HG02973 (cell line): ENCODE data around the gene SLC35A5.

Experiments used
- ATAC-seq: cut with Tn5 transposase; IDR thresholded peaks from one replicate; pipeline ENCODE4 v1.9.1; 2021; ENCODE audit warnings: moderate library complexity; ENCODE audit not compliant: unreplicated experiment

The SLC35A5 gene

DNA sequence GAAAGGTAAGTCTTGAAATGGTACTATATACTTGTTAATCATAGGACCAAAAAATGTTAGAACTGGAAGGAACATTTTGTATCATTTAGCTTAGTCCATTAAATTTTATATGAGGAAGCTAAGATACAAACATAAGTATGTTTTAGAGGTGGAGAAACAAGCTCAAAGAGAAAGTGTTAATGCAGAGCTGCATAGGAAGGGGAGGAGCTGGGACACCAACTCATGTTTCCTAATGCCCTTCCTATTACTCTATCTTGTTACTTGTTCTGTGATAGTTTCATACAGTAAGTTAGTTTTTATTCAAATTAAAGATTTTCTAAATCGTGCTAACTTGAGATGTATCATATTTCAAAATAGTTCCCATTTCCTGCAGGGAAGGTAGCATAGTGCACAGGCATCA is 7.4 kb downstream of the SLC35A5 start:
- ATAC-seq: no peak

DNA sequence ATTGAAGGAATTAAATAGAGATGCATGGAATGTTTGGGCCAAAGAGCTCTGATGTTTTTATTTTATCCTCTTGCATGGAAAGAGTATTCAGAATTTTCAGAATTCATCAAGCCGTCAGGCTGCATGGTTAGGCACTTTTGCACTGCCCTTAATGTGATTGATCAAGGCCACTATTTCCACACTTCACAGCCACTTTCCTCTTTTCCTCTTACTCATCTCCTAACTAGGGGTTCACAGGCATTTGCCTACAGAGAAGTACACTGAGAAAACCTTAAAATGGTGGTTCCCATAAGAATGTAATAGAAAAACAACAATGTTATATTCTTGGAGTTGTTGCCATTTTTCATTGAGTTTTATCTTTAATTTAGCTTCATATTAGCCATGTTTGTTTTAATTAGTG is 10.9 kb downstream of the SLC35A5 start:
- ATAC-seq: no peak

DNA sequence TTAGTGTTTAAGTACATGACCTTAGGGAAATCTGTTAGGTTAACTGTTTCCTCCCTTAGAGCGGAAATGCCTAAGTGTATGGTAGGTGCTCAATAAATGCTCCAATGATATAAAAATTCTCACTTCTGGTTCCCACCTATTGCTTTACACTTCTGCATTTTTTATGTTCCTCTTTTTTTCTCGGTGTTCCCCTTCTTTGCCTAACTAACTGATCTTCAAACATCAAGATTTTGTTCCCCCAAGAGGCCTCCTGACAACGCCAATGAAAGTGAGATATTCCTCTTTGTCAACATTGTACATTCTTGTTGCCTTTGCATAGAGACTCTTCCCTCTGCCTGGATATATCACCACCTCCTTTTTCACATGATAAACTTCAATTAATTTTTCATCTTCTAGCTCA is 17.4 kb downstream of the SLC35A5 start:
- ATAC-seq: no peak

DNA sequence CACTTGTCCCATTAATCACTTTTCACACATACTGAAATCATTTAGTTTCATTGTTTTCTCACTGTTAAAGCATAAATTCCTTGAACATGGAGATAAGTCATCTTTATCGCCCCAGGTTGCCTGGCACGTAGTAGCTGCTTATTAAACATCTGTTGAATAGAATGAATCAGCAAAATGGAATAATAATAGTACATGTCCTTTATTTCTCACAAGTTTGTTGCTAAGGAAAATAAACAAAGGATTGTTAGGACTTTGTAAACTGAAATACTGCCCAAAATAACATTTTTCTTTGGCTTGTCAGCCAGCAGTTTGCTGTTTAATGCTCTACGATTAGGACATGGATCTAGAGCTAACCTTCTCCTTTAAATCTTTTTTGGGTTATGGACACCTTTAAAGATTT is 17.9 kb downstream of the SLC35A5 start:
- ATAC-seq: no peak

DNA sequence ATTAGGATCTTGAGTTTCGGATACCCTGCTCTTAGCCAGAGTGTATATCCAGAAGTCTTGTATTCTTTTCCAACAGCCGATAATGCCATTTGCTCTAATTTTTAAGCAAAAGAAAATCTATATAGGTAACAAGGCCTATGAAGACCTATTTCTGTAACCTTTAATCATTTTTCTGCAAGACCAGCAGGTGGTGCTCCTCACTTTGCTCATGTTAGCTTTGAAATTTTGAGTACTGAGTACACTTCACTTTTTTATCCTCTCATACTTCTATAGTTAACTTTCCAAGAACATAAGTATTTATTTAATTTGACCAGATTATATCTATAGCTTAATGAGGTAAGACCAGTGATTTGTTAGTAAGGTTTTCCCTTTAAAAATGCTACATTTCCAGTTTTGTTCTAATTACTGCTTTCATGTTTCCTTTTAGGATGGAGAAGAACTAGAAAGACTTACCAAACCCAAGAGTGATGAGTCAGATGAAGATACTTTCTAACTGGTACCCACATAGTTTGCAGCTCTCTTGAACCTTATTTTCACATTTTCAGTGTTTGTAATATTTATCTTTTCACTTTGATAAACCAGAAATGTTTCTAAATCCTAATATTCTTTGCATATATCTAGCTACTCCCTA is 20.5 kb downstream of the SLC35A5 start:
- ATAC-seq: peak; percentile 54

DNA sequence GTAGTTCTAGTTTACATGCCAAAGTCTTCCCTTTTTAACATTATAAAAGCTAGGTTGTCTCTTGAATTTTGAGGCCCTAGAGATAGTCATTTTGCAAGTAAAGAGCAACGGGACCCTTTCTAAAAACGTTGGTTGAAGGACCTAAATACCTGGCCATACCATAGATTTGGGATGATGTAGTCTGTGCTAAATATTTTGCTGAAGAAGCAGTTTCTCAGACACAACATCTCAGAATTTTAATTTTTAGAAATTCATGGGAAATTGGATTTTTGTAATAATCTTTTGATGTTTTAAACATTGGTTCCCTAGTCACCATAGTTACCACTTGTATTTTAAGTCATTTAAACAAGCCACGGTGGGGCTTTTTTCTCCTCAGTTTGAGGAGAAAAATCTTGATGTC is 21.3 kb downstream of the SLC35A5 start:
- ATAC-seq: no peak

DNA sequence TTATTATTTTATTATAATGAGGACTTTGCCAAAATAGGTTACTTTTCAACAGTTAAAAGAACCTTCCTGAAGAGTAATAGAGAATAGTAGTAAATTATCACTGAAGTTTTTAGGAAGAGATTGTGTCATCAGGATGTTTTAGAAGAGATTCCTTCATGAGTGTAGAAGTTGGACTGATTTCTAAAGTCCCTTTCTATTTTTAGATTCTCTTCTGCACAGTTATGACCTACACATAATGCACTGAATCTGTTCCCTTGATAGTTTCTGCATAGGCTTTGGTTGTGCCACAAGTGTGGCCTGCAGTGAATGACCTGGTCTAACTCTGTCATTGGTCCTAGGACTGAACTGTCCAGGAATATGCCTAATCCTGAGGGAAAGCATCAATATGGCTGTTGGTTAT is 23.9 kb downstream of the SLC35A5 start:
- no peak for ATAC-seq

DNA sequence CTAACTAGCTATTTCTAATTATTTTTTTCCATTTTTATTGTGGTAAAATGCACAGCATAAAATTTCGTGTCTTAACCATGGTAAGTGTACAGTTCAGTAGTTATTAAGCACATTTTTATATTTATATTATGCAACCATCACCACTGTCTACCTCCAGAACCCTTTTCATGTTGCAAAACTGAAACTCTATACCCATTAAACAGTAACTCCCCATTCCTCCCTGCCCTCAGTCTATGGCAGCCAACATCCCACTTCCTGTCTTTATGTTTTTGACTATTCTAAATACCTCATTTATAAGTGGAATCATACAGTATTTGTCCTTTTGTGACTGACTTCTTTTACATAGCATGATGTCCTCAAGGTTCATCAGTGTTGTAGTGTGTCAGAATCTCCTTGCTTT is 25.5 kb downstream of the SLC35A5 start:
- no peak for ATAC-seq

DNA sequence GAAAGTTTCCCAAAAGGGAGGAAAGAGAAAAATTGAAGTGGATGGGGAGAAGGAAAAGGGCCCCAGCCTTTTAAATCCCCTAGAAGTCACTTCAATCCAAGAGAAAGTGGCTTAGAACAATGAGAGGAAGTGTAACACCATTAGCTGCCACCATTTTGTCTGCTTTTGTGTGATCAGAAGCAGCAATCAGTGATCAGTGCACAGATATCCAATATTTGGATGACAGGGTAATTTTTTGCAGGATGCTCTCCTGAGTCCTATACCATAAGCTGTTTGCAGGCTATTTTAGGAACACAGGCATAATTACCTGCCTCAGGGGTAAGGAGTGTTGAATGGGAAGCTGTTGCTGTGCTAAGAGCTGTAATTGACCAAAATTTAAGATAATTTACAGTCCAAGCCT is 31.4 kb downstream of the SLC35A5 start:
- no peak for ATAC-seq

DNA sequence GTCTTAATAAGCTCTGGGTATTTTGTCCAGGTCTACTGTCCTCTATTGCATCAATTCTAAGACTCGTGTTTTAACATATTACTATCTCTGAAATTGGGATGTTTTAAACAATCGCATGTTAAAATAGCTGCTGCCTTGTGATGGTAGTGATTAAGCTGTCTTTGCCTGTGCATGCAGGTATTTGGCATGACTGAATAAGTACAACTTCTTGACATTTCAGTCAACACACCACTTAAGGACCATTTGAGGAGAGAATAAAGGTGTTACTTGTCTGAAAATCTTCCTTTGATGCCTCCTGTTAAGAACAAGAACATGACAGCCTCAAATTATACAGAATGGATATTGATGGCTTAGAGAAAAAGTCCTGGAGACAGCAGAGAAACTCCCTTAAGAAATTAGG is 33.0 kb downstream of the SLC35A5 start:
- no peak for ATAC-seq

DNA sequence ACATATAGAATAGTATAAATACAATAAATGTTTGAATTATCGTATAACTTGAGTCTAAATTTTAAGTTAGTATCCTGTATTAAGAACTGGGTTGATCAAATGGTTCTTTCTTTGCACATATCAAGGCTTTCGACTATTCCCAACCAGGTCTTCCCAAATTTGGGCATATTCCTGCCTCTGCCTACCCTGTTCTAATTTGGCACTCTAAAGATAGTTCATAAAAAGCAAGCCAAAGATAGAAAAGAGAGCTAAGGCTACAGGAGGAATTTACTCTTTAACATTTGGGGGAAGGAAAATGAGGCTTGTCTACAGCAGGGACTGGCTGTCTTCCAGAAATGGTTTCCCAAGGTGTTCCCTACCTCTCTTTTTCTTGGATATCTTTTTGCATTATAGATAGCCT is 36.1 kb downstream of the SLC35A5 start:
- ATAC-seq: no peak

DNA sequence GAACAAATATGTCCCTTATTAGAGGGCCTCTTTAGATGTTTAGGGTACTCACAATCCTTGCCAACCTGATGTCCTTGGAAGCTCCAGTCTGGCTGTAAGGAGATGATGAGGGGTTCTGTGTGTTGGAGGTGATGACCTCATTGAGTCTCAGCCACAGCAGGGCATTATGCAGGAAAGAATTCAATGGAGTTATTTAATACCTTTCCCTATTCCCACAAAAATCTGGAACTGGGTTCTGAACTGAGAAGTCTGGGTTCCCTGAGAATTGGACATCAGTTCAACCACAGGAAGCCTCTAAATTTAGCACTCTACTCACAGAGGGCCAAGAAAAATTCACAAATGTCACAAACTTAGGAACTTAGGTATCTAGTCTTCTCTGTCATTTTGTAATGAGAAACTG is 36.9 kb downstream of the SLC35A5 start:
- no peak for ATAC-seq

DNA sequence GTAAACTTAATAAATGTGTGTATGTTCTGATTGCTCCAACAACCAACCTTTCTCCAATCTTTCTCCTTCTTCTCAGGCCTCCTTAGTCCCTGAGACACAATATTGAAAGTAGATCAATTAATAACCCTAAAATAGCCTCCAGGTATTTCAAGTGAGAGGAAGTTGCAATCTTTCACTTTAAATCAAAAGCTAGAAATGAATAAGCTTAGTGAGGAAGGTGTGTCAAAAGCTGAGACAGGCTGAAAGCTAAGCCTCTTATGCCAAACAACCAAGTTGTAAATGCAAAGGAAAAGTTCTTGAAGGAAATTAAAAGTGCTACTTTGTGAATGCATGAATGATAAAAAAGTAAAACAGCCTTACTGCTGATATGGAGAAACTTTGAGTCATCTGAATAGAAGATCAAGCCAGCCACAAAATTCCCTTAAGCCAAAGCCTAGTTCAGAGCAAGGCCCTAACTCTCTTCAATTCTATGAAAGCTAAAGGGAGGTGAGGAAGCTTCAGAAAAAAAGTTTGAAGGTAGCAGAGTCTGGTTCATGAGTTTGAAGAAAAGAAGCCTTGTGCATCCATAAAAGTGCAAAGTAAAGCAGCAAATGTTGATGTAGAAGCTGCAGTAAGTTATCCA is 40.5 kb downstream of the SLC35A5 start:
- peak; percentile 79 for ATAC-seq

DNA sequence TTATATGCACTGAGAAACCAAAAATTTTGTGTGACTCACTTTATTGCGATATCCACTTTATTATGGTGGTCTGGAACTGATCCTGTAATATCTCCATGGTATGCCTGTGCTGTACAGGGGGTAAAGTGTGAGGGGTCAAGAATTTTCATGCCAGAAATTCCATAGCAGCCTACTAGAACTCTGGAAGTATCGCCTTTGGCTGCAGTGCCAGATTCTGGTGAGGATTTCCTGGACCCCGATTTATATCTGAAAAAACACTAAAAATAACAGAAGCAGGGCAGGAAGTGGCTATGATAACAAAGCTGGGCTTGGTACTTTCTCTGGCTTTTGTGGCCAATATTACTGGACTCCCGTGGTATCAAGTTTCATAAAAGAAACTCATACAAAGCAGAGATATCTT is 42.7 kb downstream of the SLC35A5 start:
- no peak for ATAC-seq

DNA sequence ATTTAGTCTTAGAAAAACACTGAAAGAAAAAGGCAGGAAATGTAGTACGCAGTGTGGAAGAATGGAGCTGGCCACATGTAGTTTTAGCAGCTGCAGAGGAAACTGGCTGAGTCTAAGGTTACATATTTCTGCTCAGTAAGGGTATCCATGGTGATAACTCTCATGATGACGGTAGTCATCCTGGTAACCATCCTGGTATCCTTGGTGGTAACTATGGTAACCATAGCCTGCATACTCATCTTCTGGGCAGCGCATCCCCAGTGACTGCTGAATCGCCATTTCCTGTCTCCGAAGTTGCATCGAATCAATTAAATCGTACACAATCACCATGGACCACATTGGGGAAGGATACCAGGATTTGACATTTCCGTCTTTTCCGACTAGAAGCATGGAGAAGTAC is 43.4 kb downstream of the SLC35A5 start:
- ATAC-seq: no peak

DNA sequence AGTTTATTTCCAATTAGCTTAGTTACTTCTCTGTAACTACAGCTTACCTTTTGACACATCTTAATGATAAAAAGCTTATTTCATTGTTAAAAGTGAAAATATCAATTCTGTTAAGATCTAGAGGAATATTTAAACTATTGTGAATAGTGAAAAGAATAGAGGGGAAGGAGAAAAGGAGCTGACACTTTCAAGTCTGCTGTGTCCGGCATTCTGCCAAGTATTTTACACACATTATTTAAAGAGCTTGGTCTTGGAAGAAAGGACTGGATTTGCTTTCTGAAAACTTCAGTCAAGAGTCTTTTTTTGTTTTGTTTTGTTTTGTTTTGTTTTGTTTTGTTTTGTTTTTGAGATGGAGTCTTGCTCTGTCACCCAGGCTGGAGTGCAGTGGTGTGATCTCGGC is 44.3 kb downstream of the SLC35A5 start:
- ATAC-seq: no peak

DNA sequence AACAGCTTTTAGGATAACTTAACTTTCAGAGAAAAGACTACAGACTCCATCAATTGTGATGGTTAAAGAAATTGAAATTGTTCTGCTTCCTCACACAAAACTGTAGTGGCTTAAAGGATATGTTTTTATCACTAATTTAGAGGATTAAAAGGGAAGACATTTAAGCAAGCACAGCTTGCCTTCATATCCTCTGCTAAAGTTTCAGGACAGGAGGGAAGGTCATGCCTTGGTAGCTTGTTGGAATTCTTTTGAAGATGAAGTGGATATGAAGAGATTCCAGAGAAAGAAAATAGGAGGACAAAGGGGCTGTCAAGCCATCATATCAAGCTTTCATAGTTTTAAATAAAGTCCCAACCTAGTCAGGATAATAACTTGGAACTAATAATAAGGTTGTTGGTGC is 46.0 kb downstream of the SLC35A5 start:
- ATAC-seq: no peak

DNA sequence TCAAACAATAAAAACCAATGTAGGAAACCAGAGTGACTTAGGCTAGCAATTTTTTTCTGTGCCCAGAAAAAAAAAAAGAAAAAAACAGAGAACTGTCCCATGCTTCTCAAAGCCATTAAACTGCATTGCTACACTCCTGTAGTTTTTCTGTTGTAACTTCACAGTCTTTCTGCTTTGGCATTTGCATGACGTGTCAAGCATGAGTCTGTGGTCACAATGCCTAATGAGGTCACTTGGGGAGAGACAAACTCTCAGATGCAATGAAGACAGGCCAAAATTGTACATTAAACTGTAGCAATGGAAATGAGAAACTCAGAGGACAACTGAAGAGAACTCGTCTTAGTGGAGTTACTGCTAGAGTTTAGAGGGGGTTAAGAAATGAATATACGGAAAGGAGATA is 48.3 kb downstream of the SLC35A5 start:
- no peak for ATAC-seq

DNA sequence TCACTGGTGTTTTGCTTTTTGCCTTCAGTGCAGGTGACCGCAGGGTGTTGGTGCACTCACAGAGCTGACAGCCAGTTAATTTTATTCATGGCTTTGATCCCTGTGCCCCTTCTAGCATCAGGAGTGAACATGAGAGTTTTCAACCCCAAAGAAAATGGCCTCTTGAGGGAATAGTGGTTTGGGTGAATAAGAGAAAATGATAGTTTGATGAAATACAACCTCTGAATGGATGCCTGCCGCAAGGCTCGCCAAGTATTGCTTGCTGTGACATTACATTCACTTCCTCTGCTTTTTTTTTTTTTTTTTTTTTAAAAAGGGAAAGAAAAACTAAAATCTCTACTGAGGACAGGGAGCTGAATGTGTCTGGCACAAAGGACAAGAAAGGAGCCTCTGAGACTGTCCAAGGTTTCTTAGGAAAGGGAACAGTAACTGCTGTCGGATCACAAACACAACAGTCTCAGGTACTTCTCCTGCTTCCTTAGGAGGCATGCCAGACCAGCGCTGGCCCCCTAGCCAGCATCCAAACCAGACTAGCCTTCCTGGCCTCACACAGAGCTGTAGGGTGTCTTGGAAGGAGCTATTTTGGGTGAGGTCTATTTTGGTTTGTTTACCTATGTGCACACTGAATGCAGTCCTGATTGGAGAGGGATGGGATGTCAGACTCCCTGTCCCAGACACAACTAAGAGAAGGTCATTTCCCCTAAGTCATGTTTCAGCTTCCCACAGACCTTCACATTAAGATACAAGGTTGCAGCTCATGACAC is 50.1 kb downstream of the SLC35A5 start:
- no peak for ATAC-seq

DNA sequence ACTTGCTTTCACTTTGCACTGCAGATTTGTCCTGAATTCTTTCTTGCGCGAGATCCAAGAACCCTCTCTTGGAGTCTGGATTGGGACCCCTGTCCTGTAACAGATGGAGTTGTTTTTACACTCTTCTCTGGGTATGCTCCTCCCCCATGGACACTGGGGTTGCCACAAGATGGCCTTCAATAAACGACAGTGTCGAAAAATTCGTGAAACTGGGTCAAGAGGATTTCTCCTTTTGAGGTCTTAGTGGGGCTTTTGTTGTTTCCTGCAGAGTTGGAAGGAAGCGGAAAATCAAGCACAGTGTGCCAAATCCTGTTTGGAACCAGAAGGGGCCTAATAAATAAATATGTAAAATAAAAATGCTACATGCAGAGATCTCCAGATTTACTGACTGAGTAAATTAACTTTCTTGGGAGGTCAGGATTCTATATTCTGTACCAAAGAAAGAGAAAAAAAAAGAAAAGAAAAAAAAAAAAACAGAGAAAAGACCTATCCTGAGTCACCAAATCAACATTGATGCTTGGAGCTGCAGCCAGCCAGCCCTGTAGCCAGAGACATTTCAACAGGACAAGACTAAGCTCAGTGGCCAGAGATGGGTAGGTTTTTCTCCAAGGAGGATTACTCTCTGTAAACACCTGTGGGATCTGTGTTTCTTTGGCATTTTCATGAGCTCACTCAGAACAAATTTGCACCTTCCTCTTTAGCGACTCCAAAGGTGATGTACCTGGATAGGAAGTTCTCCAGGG is 54.3 kb downstream of the SLC35A5 start:
- no peak for ATAC-seq

DNA sequence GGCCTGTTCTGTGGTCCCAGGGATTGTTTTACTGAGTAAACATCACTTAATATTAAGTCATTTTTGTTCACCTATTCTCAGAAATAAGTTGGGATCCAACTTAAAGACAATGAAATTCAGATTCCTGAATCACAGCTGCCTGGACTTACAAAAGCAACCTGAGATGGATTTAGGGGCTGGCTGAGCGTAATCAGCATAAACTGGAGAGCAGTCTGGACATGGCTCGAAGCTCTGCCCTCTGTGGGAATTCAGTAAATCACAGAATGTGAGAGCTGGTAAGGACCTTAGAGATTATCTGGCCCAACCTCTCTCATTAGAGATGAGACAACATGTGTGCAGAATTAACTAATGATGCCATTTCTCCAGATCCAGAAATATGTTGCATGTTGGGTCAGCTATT is 55.4 kb downstream of the SLC35A5 start:
- no peak for ATAC-seq

DNA sequence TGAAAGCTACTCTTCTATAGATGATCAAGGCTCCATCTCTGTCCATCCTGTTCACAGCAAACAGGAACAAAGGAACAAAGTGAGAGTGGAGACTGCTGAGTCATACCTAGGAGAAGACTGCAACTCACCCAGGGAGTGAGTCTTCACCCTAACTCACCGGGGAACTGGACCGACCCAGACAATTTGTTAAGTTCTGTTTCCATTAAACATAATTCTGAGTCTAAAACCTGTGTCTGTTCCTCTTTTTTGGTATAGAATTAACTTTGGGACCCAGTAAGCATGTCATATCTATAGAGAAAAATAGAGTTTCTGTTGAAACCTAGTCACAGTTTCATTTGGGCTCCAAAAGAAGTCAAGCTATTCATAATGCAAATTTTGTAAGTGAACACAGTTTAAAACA is 57.5 kb downstream of the SLC35A5 start:
- ATAC-seq: no peak
